Left hindlimb (tissue), 1 donor: ENCODE data around the gene ZNF672.
"Not testable (repeated sequence)": the region's sequence is repeated elsewhere in the genome, so short reads cannot be mapped to it uniquely, and the experiment has no call there.

Source experiments
- DNase-seq: peaks from one replicate; pipeline ENCODE4 v3.0.0-alpha.2; 2018

Gene ZNF672

GRCh38 chr1:248814351-248814750 lies 23.7 kb upstream of the ZNF672 start:
- no peak for DNase-seq

- no peak for DNase-seq
These were observed 22.5 kb upstream of the ZNF672 start for GRCh38 chr1:248815407-248816034.

GRCh38 chr1:248816042-248816851 lies 21.8 kb upstream of the ZNF672 start:
- no peak for DNase-seq

GRCh38 chr1:248817065-248817464 lies 21.0 kb upstream of the ZNF672 start:
- no peak for DNase-seq

GRCh38 chr1:248818505-248819374 lies 19.3 kb upstream of the ZNF672 start:
- DNase-seq = no peak

- no peak for DNase-seq
These were observed 17.9 kb upstream of the ZNF672 start for GRCh38 chr1:248820041-248820585.

GRCh38 chr1:248821101-248821500 lies 16.9 kb upstream of the ZNF672 start:
- no peak for DNase-seq

- no peak for DNase-seq
These were observed 16.4 kb upstream of the ZNF672 start for GRCh38 chr1:248821641-248822040.

- no peak for DNase-seq
These were observed 15.6 kb upstream of the ZNF672 start for GRCh38 chr1:248822148-248823032.

- no peak for DNase-seq
These were observed 14.5 kb upstream of the ZNF672 start for GRCh38 chr1:248823517-248824001.

GRCh38 chr1:248824301-248824700 lies 13.7 kb upstream of the ZNF672 start:
- no peak for DNase-seq

- no peak for DNase-seq
These were observed 13.3 kb upstream of the ZNF672 start for GRCh38 chr1:248824701-248825100.

- DNase-seq = no peak
These were observed 12.9 kb upstream of the ZNF672 start for GRCh38 chr1:248825136-248825535.

GRCh38 chr1:248825573-248825908 lies 12.5 kb upstream of the ZNF672 start:
- no peak for DNase-seq

GRCh38 chr1:248825909-248826760 lies 11.9 kb upstream of the ZNF672 start, which contains the start of gene SH3BP5L:
SH3BP5L (minus strand) TSS chr1:248825915; CDS start chr1:248824935, 980 bp downstream.
- DNase-seq = peak; percentile 97

- DNase-seq = no peak
These were observed 9.2 kb upstream of the ZNF672 start for GRCh38 chr1:248828845-248829244.

- not testable (repeated sequence) for DNase-seq
These were observed 7.4 kb upstream of the ZNF672 start for GRCh38 chr1:248830718-248831017.

GRCh38 chr1:248831842-248832241 lies 6.2 kb upstream of the ZNF672 start:
- DNase-seq = no peak

GRCh38 chr1:248834343-248834940 lies 3.6 kb upstream of the ZNF672 start:
- DNase-seq = no peak

GRCh38 chr1:248837045-248837780 lies 811 bp upstream of the ZNF672 start:
- DNase-seq = no peak
